GM19468 (cell line): Measurements from ENCODE around the gene CTNNA3.

ENCODE experiments used
- ATAC-seq: cut with Tn5 transposase; IDR thresholded peaks from one replicate; pipeline ENCODE4 v1.9.1; 2021; ENCODE audit warnings: mild to moderate bottlenecking, moderate library complexity, moderate number of reproducible peaks; ENCODE audit not compliant: unreplicated experiment; ENCODE audit errors: extremely low read depth

The CTNNA3 gene

DNA sequence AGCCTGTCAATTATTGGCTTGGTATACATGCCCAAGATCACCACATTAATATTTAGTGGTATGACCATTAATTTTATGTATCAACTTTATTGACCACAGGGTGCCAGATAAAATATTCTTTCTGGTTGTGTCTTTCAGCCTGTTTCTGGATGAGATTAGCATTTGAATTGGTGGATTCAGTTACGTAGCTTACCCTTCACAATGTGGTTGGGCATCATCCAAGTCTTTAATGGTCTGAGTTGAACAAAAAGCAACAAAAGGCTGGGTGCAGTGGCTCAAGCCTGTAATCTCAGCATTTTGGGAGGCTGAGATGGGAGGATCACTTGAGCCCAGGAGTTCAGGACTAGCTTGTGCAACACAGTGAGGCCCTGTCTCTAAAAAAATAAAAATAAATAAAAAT lies 1472.3 kb downstream of the CTNNA3 start:
- ATAC-seq: no peak

- ATAC-seq: no peak
Measured at GRCh38 chr10:66222462-66223046, 1473.4 kb downstream of the CTNNA3 start.

GRCh38 chr10:66218981-66219587 lies 1476.9 kb downstream of the CTNNA3 start:
- no peak for ATAC-seq

DNA sequence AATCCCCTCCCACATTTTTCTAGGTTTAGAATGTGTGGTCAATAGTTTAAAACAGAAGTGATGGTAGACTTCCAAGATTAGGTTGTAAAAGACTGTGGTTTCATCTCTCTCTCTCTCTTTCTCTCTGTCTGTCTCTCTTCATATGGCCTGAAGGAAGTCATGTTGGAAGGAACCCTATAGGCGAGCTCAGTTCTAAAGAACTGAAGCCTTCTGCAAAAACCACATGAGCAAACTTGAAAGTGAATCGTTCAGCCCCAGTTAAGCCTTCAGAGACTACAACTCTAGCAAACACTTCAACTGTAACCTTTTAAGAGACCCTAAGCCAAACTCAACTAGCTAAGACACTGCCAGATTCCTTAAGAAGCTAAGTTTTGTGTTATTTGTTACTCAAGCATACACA lies 1477.7 kb downstream of the CTNNA3 start:
- ATAC-seq: no peak

DNA sequence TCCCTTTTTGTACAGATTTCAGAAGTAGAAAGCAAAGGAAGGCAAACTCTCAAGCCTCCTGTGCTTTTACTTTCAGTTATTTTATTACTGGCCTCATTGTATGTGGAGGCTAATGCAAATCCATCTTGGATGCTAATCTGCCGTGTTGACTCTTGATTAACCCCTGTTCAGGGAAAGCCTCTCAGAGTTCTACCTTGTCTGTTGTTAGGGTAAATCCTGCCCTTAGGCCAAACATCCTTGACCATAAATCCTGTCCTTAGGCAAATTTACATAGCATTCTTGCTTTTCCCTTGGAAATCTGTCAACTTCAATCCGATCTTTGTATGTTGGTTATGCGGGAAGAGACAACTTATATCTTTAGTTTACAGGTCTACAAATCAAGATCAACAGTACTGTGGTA lies 1480.1 kb downstream of the CTNNA3 start:
- no peak for ATAC-seq

DNA sequence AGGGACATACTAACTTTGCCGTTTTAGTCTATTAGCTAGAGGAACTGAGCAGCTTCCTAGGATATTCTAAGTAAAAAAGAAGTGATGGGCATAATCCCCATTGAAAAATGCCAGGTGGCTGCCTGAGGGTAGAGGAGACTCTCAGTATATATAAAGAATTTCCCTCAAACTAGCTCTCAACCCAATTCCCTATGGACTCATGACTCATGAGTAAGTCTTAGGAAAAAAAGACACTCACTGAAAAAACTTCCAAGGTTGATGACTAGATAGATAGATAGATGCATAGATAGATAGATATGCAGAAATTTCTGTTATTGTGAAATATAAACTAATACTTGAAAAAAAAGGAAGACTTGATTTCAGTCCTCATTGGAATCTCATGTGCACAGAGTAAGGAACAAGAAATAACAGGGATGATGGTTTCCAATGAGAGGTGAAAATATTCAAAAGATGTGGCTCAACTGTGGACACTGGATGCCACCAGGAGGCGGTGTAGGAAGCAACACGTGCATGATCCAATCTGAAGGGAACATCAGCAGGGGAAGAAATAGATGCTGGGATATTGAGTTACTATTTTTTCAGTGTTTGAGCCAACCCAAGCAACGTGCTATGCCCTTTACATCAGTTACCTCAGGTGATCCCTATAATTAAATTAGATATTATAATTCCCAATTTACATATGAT lies 1481.1 kb downstream of the CTNNA3 start:
- no peak for ATAC-seq

DNA sequence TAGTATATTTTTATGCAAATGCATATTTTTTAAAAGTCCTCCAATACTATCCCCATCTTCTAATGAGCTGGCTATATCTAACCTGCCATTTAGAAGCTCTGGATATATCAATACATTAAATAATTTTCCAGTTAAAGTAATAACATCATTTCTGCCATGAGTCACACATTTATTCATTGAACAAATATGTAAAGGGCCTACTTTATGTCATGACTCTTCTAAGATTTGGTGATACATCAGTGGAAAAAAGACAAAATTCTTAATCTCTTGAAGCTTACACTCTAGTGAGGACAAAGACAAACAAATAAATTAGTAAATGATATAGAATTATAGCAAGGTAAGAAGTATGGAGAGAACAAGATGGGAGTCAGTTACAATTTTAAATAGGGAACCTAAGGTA lies 1487.0 kb downstream of the CTNNA3 start:
- ATAC-seq: no peak

GRCh38 chr10:66204838-66205237 lies 1491.2 kb downstream of the CTNNA3 start:
- ATAC-seq: no peak

- no peak for ATAC-seq
Measured at GRCh38 chr10:66202101-66202500, 1493.9 kb downstream of the CTNNA3 start.

DNA sequence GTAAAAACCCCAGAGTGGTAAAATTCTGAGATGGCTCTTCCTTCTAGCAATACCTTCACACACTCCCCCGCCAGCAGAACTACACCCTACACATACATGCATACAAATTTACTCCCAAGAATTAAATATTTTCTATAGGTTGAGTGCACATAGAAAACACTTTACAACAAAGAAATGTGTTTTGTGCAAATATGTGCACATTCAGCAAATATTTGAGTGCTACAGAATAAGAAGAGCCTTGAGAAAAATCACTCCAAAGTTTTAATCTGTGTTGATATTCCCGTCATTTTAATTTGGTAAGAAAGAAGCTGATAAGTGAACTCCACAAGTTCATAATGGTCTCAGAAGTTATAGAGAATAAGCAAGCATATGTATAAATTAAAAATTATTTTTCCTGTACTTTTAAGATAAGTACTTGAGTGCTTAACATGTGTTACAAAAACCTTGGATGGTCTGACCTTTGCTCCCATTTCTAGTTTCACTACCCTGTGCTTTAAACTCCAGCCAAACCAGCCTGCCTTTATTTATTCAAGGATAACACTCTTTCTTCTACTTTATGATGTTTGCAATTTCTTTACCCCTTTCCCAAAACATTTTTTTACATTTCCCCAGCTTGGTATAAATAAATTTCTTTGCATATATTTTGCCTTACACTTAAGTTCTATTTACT lies 1503.7 kb downstream of the CTNNA3 start:
- no peak for ATAC-seq

DNA sequence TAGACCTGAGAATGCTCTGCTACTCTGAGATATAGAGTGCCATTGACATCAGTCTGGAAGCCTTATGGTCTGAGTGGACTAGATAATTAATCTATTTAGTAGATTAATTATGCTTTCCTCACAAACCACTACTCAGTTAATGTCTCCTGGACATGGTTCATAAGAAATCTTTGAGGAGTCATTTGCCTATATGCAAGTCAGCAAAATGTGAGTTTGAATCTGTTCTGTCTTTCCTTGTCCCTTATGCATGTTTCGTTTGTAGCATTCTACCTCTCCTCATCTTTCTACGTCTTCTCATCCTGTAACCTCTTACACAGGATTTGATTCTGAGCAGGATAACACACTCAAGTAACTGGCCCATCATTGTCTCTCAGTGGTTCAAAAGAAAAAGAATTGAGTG lies 1505.6 kb downstream of the CTNNA3 start:
- ATAC-seq: no peak

DNA sequence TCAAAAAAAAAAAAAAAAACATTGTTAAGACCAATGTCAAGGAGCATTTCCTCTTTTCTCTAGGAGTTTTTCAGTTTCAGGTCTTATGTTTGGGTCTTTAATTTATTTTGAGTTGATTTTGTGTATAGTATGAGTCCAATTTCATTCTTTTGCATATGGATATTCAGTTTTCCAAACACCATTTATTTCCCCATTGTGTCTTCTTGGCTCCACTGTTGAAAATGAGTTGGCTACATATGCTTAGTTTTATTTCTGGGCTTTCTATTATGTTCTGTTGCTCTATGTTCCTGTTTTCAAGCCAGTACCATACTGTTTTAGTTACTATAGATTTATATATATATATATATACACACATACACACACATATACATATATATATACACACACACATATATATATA lies 1506.7 kb downstream of the CTNNA3 start:
- ATAC-seq: no peak

- ATAC-seq: no peak
Measured at GRCh38 chr10:66187053-66187733, 1508.8 kb downstream of the CTNNA3 start.

DNA sequence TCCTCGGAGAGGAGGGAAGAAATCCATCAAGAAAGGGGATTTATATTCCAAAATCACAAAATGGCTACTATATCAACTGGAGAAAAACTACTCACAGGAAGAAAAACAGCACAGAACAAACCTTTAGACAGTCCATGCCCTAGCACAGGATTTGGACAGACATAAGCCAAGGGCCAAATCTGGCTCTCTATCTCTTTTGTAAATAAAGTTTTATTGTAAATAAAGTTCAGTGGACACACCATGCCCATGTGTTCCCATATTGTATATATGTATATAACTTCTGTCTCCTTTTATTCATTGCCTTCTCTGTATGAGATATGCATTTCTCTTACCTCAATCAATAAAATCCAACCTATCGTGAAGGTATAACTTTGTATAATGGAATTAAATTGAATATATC lies 1513.0 kb downstream of the CTNNA3 start:
- no peak for ATAC-seq

GRCh38 chr10:66180581-66181318 lies 1515.2 kb downstream of the CTNNA3 start:
- no peak for ATAC-seq

- ATAC-seq: no peak
Measured at GRCh38 chr10:66180021-66180420, 1516.0 kb downstream of the CTNNA3 start.

GRCh38 chr10:66176772-66177171 lies 1519.2 kb downstream of the CTNNA3 start:
- no peak for ATAC-seq

DNA sequence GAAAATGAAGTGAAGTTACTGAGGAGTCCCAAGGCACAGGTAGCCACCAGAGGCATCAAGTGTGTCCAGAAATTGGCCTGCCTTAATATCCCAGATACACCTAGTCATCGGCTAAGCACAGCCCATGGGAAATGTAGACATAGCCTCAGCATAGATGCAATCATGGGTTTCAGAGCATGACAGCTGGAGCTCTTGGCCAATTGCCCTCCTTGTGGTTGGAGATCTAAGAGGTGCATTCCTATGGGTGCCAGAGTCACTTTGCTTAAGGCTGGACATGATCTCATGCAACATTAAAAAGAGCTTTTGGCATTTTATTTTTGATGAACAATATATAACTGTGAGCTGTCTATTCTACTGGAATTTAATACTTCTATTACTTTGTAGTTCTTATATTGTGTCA lies 1528.2 kb downstream of the CTNNA3 start:
- no peak for ATAC-seq

DNA sequence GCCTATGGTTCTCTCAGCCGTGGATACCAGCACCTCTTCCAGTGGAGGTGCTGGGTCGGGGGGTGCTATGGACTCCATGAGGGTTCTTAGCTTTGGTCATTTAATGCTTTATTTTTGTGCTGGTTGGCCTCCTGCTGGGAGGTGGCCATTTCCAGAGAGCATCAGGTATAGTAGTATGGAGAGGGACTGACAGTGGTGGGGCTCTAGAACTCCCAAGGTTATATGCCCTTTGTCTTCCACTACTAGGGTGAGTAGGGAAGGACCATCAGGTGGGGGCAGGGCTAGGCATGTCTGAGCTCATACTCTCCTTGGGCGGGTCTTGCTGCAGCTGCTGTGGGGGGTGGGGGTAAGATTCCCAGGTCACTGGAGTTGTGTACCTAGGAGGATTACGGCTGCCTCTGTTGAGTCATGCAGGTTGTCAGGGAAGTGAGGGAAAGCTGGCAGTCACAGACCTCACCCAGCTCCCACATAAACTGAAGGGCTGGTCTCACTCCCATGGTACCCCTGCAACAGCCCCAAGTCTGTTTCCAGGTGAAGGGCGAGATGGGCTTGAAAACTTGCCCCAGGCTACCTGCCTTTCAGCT lies 1533.3 kb downstream of the CTNNA3 start:
- no peak for ATAC-seq

GRCh38 chr10:66151346-66151745 lies 1544.6 kb downstream of the CTNNA3 start:
- no peak for ATAC-seq
